Effector memory CD8-positive, alpha-beta T cell (primary cell): ENCODE data around the gene AUTS2.

Experiments used
- ATAC-seq: fragments of 150-1000 bp; cut with Tn5 transposase; replicated peaks from 2 replicates; pipeline ENCODE4 v1.10.0; 2021; ENCODE audit warnings: mild to moderate bottlenecking, moderate library complexity
- DNase-seq, 3 experiments: peaks; one replicate each; pipeline ENCODE4 v3.0.0; 2021
- H3K27ac Mint-ChIP-seq, 2 donors: one replicate each; pipeline ENCODE4 v1.8.0; 2022; ENCODE audit warnings: mild to moderate bottlenecking in 2 of 2, mixed read lengths in 2 of 2, moderate library complexity in 2 of 2
- H3K27me3 Mint-ChIP-seq, 2 donors: one replicate each; pipeline ENCODE4 v1.8.0; 2022; ENCODE audit warnings: mixed read lengths in 2 of 2
- H3K36me3 Mint-ChIP-seq: one replicate; pipeline ENCODE4 v1.8.0; 2022; ENCODE audit warnings: mild to moderate bottlenecking, moderate library complexity, mixed read lengths; ENCODE audit not compliant: insufficient read depth
- H3K4me1 Mint-ChIP-seq, 2 donors: one replicate each; pipeline ENCODE4 v1.8.0; 2022; ENCODE audit warnings: low read depth in 2 of 2, mixed read lengths in 2 of 2
- H3K4me3 Mint-ChIP-seq, 2 donors: one replicate each; pipeline ENCODE4 v1.8.0; 2022; ENCODE audit warnings: mild to moderate bottlenecking in 2 of 2, mixed read lengths in 2 of 2, moderate library complexity in 2 of 2
- H3K9me3 Mint-ChIP-seq, 2 donors: one replicate each; pipeline ENCODE4 v1.8.0; 2022; ENCODE audit warnings: mixed read lengths in 2 of 2

The AUTS2 gene

DNA sequence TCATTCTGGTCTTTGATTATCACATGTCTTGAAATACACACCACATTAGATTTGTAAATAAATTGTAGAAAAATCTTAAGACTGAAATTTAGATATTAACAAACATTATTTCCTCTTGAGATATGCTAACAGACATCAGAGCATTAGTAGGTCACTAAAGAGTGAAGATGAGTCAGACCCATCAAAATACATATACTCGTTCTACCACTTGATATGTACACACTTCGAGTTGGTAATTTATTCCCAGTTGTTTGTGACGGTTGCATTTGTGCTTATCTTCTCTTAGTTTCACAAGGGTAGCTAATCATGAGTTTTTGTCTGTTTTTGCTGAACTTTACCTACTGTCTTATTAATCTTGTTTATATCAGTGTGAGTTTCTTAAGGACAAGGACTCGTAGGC lies 383.4 kb downstream of the AUTS2 start:
- no peak for ATAC-seq
- H3K27me3 Mint-ChIP-seq = peaks cover 32 to 34% of the 10 kb centered on the region in 2 donors
- H3K9me3 Mint-ChIP-seq = no peaks in the 10 kb centered on the region
- no peaks in the 10 kb centered on the region for H3K36me3 Mint-ChIP-seq
- DNase-seq = no peak
- H3K27ac Mint-ChIP-seq = no peak overlapping the region
- H3K4me3 Mint-ChIP-seq = no peak overlapping the region
- H3K4me1 Mint-ChIP-seq = no peaks in the 10 kb centered on the region

DNA sequence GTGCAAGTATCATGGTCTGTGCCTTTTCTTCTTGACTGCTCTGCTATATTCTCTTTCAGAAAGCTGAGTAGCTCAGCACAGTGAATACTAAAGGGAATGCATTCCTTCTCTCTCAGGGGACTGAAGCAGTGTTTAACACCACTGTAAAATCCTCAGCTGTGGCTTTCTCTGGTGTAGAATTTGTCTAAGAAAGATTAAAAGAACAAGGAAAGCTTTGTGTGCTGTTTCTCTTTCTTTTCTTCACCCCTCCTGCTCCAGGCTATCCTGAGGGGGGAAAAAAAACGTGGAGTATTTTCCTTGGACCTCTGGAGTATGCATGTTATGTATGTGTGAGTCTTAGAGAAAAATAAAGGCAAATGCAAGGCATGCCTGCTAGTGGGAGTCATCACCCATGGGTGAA lies 383.9 kb downstream of the AUTS2 start:
- H3K4me1 Mint-ChIP-seq = no peaks in the 10 kb centered on the region
- H3K4me3 Mint-ChIP-seq = no peak overlapping the region
- no peak for ATAC-seq
- no peak overlapping the region for H3K27ac Mint-ChIP-seq
- no peaks in the 10 kb centered on the region for H3K9me3 Mint-ChIP-seq
- DNase-seq = no peak
- no peaks in the 10 kb centered on the region for H3K36me3 Mint-ChIP-seq
- peaks cover 27 to 31% of the 10 kb centered on the region in 2 donors for H3K27me3 Mint-ChIP-seq

DNA sequence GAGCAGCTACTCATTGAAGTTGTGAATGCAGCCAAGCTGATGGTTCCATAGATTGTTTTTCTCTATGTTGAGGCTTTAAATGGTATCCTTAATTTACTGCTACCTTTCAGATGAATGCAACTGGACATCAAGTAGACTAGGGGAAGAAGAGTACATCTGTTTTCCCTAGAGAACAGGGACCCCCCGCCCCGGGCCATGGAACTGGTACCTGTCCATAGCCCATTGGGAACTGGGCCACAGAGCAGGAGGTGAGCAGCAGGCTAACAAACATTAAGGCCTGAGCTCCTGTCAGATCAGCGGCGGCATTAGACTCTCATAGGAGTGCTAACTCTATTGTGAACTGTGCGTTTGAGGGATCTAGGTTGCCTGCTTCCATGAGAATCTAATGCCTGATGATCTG lies 391.3 kb downstream of the AUTS2 start:
- DNase-seq = no peak
- peaks cover 11% of the 10 kb centered on the region in 2 donors for H3K27me3 Mint-ChIP-seq
- H3K4me3 Mint-ChIP-seq = no peak overlapping the region
- peaks cover 1 to 6% of the 10 kb centered on the region in 2 donors for H3K4me1 Mint-ChIP-seq
- no peaks in the 10 kb centered on the region for H3K9me3 Mint-ChIP-seq
- no peak for ATAC-seq
- H3K36me3 Mint-ChIP-seq = no peaks in the 10 kb centered on the region
- H3K27ac Mint-ChIP-seq = no peak overlapping the region

DNA sequence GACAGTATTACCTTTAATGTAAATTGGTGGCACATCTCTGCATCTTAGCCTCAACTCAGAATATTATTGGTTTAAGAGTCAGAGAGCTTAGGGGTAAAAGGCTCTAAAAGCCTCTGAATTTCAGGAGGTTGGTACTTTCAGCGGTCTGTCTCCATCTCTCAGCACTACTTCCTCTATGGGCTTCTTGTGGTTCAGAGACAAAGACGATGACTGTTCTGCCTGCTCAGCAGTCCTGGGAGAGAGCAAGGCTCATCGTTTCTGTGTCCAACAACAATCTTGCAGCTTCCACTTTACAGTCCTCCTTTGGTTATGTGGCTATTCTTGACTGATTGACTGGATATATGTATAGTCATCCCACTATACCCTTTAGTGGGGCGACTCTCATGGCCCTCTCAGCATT lies 394.7 kb downstream of the AUTS2 start:
- peaks cover 1 to 6% of the 10 kb centered on the region in 2 donors for H3K4me1 Mint-ChIP-seq
- H3K36me3 Mint-ChIP-seq = no peaks in the 10 kb centered on the region
- no peak overlapping the region for H3K4me3 Mint-ChIP-seq
- ATAC-seq (no peak), DNase-seq (no peak)
- H3K27ac Mint-ChIP-seq = no peak overlapping the region
- H3K9me3 Mint-ChIP-seq = no peaks in the 10 kb centered on the region
- peaks cover 11% of the 10 kb centered on the region in 2 donors for H3K27me3 Mint-ChIP-seq

DNA sequence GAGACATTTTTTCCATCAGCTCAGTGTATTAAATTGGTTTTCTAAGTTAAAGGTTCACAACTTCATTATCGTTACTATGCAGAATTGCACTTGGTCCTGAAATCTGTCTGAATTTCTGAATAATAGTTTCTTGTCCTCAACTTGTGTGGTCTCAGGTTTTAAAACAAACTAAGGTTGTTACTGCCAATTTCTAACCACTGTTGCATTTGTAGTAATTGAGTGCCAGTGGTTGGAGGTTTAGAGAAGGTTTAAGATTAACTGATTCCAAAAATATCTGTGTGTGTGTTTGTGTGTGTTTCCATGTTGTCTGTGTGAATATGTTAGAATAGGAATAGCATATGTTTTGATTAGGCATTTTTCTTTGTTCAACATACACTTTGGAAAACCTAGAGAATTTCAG lies 395.9 kb downstream of the AUTS2 start:
- no peak overlapping the region for H3K27ac Mint-ChIP-seq
- no peak overlapping the region for H3K4me3 Mint-ChIP-seq
- ATAC-seq (no peak), DNase-seq (no peak)
- no peaks in the 10 kb centered on the region for H3K9me3 Mint-ChIP-seq
- H3K36me3 Mint-ChIP-seq = no peaks in the 10 kb centered on the region
- peaks cover 1 to 3% of the 10 kb centered on the region in 2 donors for H3K27me3 Mint-ChIP-seq
- peaks cover 1 to 6% of the 10 kb centered on the region in 2 donors for H3K4me1 Mint-ChIP-seq

DNA sequence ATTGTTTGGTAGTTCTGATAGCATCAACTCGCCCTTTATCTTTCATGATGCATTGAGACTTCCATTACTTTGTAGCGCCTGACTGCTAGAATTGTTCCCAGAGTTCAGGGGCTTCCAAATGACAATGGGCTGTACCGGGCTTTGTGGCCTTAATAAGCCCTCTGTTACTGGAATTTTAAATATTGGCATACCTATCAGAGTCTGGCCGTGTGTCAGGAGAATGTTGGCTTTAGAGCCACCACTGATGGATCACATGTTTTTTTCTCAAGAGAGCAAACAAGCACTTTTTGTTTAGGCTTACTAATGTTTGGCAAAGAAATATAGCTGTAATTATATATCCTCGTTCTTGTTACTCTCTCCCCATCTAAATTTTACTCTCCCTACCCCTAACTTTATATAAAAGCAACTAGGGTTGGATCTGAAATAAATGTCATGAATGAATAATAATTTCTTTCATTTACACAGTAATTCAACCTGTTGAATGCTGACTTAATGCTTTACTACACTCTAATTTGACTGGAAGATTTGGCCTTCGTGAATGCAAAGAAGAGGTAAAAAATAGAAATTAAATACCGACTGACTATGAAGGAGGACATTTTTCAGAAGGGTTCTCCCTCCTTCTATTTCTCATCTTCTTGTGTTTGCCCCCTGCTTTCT lies 396.7 kb downstream of the AUTS2 start:
- H3K4me3 Mint-ChIP-seq = no peak overlapping the region
- H3K4me1 Mint-ChIP-seq = peaks cover 1 to 6% of the 10 kb centered on the region in 2 donors
- ATAC-seq = no peak
- H3K36me3 Mint-ChIP-seq = no peaks in the 10 kb centered on the region
- no peak overlapping the region for H3K27ac Mint-ChIP-seq
- no peak for DNase-seq
- no peaks in the 10 kb centered on the region for H3K27me3 Mint-ChIP-seq
- no peaks in the 10 kb centered on the region for H3K9me3 Mint-ChIP-seq

DNA sequence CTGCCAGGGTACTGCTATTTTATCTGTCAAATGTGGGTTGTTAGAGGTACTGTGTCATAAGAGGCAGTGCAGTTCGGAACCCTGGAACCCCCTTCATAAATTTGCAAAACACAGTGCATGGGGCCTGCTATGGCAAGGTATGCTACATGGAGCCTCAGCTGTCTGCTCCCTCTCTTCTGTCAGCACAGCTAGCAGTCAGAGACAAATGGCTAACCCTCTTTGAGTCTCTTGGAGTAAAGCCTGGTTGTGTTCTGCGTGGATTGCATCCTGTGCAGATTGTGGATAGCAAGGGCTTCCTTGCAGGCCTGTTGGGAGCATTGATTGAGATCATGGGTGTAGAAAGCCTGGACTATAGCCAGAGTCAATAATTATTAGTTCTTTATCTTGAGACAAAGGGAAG lies 397.8 kb downstream of the AUTS2 start:
- Mint-ChIP-seq H3K36me3 (no peaks in the 10 kb centered on the region), H3K27me3 (no peaks in the 10 kb centered on the region)

DNA sequence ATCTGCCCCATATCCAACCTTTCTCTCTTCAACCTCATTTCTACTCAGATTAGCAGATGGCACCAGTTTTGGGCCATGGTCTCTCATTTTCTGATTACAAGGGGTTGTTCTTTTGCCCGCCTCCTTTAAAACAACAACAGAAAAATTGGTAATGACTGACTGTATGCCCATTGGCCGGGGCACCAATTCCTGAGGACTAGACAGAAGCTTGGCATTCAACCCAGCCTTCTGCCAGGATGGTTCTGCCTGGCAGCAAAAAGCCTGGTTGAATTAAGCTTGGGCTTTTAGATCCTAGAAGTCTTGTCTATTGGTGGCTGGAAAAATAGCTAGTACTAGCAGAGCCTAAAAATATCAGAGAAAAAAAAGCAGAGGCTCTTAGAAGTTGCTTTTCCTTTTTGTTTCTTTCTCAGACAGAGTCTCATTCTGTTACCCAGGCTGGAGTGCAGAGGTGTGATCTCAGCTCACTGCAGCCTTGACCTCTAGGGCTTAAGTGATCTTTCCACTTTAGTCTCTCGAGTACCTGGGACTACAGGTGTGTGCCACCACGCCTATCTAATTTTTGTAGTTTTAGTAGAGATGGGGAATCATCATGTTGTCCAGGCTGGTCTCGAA lies 402.6 kb downstream of the AUTS2 start:
- H3K27me3 Mint-ChIP-seq = no peaks in the 10 kb centered on the region
- DNase-seq (no peak), ATAC-seq (no peak)
- peaks cover 0 to 2% of the 10 kb centered on the region in 2 donors for H3K4me1 Mint-ChIP-seq
- H3K27ac Mint-ChIP-seq = no peak overlapping the region
- H3K9me3 Mint-ChIP-seq = no peaks in the 10 kb centered on the region
- no peaks in the 10 kb centered on the region for H3K36me3 Mint-ChIP-seq
- H3K4me3 Mint-ChIP-seq = no peak overlapping the region

More for the DNA sequence above, 397.8 kb downstream of the AUTS2 start:
- H3K27ac Mint-ChIP-seq = no peak overlapping the region
- no peaks in the 10 kb centered on the region for H3K9me3 Mint-ChIP-seq
- H3K4me3 Mint-ChIP-seq = no peak overlapping the region
- H3K4me1 Mint-ChIP-seq = peaks cover 2 to 6% of the 10 kb centered on the region in 2 donors
- no peak for ATAC-seq
- no peak for DNase-seq

DNA sequence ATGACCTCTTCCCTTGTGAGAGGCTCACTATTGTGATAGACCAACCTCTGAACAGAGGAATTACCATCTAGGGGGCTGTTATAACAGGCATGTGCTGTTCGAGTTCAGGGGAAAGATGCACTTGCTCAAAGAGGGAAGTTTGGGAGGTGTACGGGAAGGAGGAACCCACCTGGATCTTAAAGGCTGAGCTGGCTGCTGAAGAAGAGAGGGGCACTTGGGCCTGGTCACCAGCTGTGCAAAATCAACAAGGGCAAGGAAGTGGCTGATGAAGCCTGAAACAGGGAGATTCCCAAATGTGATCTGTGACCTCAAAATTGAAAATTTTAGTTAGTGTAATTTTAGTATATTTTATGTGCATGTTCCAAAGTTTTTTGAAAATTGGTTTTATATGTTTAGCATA lies 407.2 kb downstream of the AUTS2 start:
- H3K4me1 Mint-ChIP-seq = peaks cover 2 to 4% of the 10 kb centered on the region in 2 donors
- no peaks in the 10 kb centered on the region for H3K36me3 Mint-ChIP-seq
- peaks cover 6 to 17% of the 10 kb centered on the region in 2 donors for H3K27me3 Mint-ChIP-seq
- H3K9me3 Mint-ChIP-seq = no peaks in the 10 kb centered on the region
- ATAC-seq (no peak), DNase-seq (no peak)
- H3K4me3 Mint-ChIP-seq = no peak overlapping the region
- no peak overlapping the region for H3K27ac Mint-ChIP-seq

DNA sequence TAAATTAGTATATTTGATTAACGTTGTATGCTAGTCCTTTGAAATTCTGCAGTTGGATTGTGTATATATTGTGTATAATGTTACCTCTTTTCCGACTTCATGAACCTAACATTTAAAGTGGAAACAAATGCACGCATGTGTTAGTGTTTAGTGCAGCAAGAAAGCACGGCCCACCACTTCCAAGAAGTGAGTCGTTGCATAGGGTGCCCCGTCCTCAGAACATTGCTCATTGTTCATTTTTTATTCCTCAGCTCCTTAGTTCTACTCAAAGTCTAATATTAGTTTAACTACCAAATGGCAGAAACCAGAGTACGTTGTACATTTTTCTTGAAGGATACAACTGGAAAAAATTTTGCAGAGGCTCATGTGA lies 407.6 kb downstream of the AUTS2 start:
- Mint-ChIP-seq H3K4me1 (peaks cover 2 to 4% of the 10 kb centered on the region in 2 donors), H3K27ac (no peak overlapping the region), H3K27me3 (peaks cover 6 to 17% of the 10 kb centered on the region in 2 donors), H3K4me3 (no peak overlapping the region), H3K9me3 (no peaks in the 10 kb centered on the region), H3K36me3 (no peaks in the 10 kb centered on the region)
- DNase-seq (no peak), ATAC-seq (no peak)

DNA sequence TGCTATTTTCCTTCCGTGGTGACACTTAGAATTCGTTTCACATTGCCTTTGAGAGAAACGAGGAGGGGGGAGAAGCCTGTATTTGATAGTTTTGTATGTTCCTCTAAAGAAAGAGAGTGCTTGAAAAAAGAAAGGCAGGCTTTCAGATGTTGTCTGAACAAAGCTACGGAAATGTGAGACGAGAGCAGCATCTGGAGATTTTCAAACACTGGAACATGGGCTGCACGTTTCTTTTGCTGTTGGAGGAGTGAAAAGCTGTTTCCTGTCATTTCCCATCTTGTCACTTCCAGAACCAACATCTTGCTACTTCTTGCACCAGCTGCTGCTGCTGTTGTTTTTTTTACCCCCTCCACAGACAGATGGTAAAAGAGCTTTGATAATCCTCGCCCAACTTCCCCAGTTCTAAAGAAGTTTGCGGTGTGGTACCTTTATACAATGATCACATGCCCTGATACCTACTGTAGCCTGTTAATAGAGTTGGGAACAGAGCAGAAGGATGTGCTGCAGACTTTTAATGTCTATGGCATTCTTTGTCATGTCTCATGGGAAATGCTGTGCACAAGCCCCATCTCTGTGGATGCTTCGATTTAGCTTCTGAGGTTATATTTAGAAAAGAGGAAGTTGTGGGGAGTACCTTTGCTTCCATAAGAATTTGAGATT lies 408.1 kb downstream of the AUTS2 start:
- ATAC-seq (no peak), DNase-seq (no peak)
- Mint-ChIP-seq H3K36me3 (no peaks in the 10 kb centered on the region), H3K27me3 (peaks cover 6 to 17% of the 10 kb centered on the region in 2 donors), H3K27ac (no peak overlapping the region), H3K4me3 (no peak overlapping the region), H3K4me1 (peaks cover 0 to 4% of the 10 kb centered on the region in 2 donors), H3K9me3 (no peaks in the 10 kb centered on the region)

DNA sequence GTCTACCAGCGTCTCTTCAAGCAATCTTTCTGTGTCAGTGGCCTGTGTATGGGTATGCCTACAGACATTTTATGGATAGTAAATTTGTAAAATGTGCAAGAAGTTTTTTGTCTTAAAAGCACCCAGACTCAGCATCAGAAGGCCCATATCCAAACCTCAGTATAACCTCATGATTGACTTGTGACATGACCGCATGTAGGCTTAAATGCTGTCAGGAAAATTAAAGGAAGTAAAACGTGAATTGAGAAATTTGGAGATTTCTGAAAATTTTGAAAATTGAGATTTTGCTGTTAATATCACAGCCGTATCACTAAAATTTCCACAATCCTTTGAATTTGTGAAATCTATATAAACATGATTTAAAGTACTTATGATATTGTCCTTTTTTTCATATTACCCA lies 410.2 kb downstream of the AUTS2 start:
- peaks cover 12 to 17% of the 10 kb centered on the region in 2 donors for H3K27me3 Mint-ChIP-seq
- ATAC-seq (no peak), DNase-seq (no peak)
- peaks cover 0 to 4% of the 10 kb centered on the region in 2 donors for H3K4me1 Mint-ChIP-seq
- H3K27ac Mint-ChIP-seq = no peak overlapping the region
- no peak overlapping the region for H3K4me3 Mint-ChIP-seq
- no peaks in the 10 kb centered on the region for H3K9me3 Mint-ChIP-seq
- no peaks in the 10 kb centered on the region for H3K36me3 Mint-ChIP-seq

DNA sequence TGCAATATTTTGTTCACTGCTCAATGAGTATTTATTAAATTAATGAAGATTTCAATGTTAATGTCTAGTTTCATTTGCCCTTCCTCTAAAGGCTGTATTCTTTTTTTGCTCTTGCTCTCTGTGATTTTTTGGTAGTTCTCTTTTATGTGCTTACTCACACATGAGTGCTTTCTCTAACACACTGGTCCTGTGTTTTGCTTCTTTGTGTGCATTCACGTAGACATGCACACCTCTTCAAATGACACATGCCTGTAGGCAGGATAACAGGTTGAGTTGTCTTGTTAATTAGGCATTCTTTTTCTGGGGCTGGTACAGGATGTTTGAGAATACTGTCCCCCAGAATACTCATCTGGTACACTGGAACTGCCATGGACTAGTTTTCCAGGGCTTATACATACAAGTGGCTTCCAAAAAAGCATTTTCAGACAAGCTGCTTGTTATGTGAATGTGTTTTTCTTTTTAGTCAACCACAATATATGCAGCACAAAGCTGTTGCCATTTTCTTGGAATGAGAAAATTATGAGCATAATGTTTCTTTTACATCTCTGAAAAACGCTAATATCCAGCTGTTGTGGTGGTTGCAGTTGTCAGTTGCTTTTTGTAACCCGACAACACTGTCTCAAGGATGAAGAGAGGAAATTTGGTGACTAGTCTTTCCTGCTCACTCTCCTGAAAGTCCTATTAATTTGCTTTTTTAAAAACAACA lies 416.4 kb downstream of the AUTS2 start:
- DNase-seq = no peak
- Mint-ChIP-seq H3K9me3 (no peaks in the 10 kb centered on the region), H3K27ac (no peak overlapping the region), H3K4me1 (no peaks in the 10 kb centered on the region), H3K4me3 (no peak overlapping the region), H3K27me3 (peaks cover 21 to 30% of the 10 kb centered on the region in 2 donors), H3K36me3 (no peaks in the 10 kb centered on the region)
- ATAC-seq = no peak
